GM18909 (cell line): ENCODE data around the gene KLK10.

ENCODE experiments used
- ATAC-seq: cut with Tn5 transposase; IDR thresholded peaks from one replicate; pipeline ENCODE4 v1.9.1; 2021; ENCODE audit warnings: mild to moderate bottlenecking; ENCODE audit not compliant: unreplicated experiment, poor library complexity

The KLK10 gene

DNA sequence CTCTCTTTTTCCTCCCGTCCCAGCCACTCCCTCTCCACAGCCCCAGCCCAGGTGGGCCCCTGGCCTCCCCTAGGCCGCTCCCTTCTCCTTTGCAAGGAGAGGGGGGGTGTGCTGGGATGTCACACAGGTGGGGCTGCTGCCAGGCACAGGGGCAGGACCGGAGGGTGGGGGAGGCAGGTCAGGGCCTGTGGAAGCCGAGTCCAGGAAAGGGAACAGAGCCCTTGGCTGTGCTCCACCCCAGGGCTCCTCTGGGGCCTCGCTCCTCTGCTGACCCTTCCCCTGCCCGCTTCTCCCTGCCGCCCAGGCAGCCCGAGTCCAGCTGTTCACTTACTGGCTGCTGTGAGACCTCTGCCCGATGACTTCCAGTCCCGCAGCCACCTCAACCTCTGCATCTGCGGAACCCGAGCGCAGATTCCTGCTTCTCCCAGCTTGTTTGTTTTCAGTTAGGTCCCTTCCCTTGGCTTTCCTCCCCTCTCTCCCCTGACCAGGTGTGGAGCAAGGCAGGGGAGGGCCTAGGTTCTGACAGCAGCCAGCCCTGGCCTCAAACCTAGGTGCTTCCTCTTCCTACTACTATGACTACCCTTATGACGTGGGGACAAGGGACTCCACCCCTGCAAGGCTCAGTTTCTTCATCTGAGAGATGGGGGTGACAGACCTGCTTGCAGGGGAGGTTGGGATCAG is 7.8 kb upstream of the KLK10 start:
- no peak for ATAC-seq

DNA sequence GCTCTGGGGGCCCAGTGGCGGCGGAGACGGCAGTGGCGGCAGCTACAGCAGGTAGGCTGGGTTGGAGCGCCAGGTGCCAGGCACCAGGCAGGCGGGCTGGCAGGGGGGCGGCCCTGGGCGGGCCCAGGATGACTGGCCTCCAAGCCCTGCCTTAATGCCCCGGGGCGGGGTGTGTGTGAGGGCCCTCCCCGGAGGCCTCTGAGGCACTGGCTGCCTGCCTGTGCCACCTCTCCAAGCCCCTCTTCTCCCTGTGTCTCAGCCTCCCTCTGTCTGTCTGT is 7.0 kb upstream of the KLK10 start, which contains the start of gene KLK11:
Gene KLK11, minus strand, starts transcription at position 63 of the 278 bp plus-strand sequence. CDS start 985 bp downstream, outside the sequence.
- ATAC-seq, result no peak

DNA sequence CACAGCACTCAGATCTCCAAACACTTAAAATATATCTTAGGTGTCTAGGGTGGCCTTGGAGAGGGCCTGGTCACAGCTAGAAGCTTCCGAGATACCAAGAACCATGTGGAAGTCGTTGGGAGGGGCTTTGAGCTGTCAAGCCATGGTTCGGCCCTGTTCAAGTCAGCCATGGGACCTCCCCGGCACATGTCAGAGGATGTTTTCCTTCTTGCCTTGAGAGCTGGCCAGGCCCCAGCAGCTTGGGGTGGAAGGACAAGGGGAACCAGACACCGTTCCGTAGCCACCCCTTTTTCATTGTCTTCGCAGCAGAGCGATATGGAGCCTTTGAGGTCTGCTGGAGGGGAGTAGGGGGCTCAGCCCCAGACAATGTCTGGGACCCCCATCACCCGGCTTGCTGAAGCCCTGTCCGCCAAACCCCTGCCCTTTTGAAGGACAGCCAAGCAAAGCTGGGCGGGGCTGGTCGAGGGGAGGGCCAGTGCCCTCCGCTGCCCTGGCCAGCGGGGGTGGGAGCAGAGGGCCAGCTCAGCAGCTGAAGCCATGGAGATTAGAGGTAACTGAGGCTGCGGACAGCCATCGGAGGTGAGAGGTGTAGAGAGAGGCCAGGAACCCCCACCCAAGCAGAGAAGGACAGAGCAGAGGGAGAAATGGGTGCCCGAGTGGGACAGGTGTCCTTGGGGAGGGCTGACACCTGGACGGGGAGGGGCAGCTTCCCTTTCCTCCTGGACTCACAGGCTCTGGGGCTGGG is 6.5 kb upstream of the KLK10 start:
- no peak for ATAC-seq

DNA sequence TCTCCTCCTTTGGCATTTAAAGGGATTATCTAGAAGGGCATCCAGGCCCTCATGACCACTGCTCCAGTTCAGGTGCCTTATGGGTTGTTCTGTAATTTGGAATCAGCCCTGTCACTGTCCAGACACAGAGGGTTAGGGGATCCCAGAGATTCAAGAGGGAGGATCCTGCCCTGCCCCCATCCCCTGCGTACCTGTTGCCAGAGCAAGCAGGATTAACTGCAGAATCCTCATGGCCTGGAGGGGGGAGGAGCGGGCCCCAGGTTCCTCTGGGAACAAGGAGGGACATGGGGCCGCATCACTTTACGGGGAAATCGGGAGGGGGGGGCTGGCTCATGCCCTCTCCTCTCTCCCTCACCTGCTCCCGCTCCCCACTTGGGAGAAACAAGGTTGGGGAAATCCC is 5.9 kb upstream of the KLK10 start:
- no peak for ATAC-seq

DNA sequence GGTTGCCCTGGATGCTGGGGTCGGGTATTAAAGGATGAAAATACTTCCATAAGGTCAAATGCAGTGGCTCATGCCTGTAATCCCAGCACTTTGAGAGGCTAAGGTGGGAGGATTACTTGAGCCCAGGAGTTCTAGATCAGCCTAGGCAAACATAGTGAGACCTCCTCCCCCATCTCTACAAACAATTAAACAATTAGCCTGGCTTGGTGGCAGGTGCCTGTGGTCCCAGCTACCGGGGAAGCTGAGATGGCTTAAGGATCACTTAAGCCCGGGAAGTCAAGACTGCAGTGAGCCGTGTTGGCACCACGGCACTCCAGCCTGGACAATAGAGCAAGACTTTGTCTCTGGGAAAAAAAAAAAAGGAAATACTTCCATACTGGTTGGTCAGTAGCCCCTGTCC is 5.4 kb upstream of the KLK10 start:
- ATAC-seq, result no peak

DNA sequence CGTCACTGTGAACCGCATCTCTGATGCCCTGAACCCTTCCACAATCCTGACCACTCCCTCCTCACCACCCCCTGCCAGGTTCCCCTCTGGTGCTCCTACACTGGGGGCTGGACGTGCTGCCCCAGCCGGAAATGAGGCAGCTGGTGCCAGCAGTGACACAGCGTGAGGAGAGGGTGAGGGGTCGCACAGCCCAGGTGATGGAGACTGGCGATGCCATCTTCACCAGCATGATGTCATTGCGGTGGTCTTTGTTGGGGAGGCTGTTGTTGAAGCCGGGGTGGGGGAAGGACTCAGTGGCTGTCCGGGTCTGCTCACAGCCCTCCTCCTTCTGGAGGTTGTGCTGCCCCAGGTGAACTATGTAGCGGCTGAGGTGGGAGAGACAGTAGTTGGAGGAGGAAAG is 4.4 kb upstream of the KLK10 start:
- ATAC-seq, result no peak

DNA sequence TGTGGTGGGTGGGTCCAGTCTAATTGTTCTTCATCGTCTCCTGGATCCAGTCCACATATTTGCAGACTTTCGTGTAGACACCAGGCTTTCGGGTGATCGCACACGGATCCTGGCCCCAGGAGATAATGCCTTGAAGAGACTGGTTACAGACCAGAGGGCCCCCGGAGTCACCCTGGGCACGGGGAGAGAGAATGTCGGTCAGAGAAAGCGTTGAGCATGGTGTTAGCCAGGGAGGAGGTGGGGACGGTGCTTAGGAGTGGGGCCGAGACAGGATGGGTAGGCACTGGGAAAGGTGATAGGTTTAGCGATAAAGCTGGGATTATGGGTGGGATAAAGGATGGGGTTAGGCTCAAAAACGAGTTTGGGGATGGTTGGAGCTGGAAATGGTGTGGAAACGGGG is 3.0 kb upstream of the KLK10 start:
- no peak for ATAC-seq

DNA sequence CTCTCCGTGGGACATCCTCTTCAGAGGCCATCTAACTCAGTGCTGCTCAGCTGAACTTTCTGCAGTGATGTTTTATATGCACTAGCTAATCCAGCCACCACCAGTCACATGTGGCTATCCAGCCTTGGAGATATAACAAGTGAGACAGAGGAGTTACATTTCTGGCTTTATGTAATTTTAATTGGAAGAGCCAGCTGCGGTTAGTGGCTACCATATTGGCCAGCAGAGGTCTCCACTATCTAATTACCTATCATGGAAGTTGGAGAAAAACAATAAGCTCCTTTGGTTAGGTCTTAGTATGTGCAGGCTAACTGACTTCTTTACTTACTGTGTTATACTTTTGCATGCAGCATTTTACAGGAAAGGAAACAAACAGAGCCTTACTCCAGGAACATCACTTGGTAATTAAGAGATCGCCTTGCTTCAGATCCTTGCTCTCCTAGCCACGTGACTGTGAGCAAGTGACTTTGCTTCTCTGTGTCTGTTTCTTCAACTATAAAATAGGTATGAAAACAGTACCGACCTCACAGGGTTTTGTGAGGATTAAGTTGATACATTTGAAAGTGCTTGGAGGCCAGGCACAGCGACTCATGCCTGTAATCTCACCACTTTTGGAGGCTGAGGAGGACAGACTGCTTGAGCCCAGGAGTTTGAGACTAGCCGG is 1.6 kb upstream of the KLK10 start:
- no peak for ATAC-seq

DNA sequence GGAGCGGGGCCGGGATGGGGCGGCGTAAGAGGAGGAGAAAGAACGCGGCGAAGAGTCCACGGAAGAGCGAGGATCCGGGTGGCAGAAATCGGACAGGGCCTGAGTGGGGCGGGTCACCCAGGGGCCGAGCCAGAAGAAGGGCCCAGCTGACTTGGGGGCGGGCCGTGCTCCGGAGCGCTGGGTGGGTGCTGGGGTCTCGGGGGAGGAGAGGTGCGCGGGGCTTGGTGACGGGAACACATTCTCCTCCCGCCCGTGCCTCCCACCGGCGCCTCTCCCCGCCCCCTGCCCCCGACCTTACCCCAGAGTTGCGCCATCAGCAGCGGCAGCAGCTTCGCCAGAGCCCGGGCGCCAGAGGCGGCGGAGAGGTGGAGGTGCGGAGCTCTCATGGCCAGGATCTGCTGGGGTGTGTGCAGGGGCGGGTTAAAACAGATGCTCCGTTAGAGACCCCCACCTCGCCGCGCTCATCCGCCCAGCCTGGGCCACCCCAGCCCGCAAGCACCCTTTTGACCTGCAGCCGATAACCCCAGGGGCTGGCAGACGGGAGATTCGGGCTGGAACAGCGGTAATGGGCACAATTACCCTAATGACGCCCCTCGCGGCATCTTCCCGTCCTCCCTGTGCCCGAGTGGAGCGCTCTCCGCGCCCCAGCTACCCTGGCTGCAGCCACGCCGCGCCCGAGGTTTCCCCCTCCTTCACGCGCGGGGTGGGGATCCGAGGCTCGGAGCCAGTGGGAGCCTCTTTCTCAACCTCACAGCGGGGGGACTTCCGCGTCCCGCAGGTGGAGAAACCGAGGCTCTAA is 565 bp downstream of the KLK10 start:
- no peak for ATAC-seq

DNA sequence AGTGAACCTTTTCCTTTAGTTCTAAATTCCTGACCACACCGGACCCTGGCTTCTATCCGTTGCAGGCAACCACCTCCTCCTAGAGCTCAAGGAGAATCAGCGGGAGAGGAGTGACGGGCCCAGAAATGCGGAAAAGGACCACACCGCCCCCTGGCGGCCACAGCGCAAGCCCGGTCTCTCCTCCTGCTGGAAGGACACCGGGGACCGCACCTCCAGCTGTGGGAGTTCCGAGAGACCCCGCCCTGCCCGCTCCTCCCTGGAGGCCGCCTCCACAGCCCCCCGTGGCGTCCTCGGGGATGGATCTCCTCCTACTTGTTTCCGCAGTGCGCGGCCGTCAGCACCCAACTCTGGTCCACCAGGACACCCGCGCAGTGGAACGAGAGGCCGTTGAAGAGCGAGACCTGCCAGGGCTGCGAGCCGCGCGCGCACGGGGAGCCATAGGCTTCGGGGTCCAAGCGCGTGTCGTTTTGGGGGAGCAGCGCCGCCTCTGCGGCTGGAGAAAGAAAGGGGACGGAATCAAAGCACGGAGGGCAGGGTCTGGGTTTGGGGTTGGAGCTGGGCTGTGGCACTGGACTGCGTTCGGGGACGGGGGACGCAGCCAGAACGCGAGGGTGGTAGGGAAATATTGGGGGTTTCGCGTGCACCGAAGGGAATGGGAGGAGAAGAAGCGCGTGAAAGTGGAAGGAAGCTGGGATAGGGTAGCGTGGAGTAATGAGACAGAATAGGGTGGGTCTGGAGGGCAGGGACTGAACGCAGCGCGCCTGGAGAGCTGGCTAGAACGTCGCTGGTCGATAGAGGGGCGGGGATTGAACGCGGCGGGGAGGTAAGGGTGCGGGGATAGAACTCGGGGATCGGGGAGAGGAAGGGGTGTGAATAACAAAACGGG is 2.5 kb downstream of the KLK10 start:
- ATAC-seq, result no peak

DNA sequence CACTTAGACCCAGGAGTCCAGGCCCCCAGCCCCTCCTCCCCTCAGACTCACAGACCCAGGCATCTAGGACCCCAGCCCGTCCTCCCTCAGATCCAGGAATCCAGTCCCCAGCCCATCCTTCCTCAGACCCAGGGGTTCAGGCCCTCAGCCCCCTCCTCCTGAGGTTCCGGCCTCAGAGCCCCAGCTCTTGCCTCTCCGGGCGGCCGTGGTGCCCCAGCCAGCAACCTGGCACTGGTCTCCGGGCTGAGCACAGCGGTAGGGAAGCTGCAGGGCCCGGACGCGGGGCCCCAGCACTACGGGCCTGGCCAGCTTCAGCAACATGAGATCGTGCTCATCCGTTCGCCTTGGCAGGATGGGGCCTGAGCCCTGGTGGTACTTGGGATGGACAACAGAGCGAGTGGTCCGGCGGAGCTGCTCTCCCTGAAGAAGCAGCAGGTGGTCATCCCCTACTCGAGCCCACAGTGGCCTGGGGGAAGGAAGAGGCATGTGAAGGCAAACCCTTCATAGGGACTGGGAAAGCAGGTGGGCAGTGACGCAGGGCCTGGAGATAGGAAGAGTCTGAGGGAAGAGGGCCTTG is 3.7 kb downstream of the KLK10 start:
- ATAC-seq, result no peak

DNA sequence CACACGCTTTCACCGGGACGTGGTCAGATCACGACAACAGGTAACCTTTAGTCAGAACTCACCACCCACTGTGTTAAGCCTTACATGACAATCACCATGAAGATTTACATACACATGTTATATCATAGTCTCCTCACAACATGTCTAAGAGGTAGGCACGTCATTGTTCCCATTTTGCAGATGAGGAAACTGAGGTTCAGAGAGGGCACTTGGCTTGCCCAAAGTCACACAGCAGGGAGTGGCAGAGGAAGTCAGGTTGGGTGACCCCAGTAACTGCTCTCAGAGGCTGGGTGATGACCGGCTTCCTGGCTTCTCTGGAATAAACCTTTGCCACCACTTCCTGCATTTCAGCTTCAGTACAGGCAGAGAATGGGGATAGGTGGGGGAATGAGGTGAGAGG is 5.3 kb downstream of the KLK10 start:
- no peak for ATAC-seq

DNA sequence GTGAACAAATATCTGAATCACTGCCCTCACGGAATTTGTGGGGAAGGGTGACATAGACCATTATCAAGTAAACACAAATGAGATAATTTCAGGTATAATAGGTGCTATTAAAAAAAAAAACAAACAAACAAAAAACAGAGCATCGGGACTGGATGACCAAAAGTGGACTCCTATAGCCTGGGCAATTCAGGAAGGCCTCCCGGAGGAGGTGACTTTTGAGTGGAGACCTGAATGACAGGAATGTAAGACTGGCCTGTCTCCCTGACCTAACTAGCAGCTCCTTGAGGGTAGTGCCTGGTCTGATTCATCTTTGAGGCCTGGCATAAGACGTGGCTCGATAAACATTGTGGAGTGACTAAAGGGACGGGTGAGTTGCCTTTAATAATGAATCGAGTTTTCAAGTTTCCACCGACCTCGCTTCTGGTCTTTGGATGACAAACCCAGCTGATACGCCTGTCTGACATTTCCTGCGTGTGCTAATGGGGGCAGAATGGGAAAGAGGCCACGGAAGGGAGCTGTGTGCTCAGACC is 6.8 kb downstream of the KLK10 start:
- no peak for ATAC-seq

DNA sequence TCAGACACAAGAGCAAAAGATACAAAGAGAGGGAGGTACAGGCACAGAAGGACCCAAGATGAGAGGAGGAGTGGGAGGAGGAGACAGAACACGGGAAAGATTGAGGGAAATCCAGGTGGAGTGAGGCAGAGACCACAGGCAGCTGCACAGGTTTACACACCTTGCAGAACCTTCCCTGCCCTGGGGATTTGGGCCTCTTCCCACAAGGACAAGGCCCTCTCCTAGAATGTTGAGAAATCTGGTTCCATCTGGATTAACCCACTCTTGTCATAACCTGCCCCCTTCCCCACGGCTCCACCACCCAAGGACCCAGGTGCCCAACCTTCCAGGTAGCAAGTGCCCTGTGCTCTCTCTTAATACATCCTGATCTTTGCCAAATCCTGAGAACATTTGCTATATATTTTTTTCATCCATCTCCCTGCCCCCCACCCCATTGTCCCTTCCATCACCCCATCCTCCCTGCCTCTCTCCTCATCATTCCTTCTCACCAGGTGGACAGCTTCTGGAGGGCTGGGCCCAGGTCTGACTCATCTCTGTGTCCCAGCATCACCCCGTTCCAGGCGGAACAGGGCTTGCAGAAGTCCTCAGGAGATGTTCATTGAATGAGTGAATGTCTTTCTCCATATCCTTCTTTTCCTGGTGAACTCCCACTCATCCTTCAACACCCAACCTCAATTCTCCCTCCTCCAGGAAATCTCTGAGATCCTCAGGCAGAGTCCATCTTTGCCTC is 9.3 kb downstream of the KLK10 start:
- no peak for ATAC-seq

DNA sequence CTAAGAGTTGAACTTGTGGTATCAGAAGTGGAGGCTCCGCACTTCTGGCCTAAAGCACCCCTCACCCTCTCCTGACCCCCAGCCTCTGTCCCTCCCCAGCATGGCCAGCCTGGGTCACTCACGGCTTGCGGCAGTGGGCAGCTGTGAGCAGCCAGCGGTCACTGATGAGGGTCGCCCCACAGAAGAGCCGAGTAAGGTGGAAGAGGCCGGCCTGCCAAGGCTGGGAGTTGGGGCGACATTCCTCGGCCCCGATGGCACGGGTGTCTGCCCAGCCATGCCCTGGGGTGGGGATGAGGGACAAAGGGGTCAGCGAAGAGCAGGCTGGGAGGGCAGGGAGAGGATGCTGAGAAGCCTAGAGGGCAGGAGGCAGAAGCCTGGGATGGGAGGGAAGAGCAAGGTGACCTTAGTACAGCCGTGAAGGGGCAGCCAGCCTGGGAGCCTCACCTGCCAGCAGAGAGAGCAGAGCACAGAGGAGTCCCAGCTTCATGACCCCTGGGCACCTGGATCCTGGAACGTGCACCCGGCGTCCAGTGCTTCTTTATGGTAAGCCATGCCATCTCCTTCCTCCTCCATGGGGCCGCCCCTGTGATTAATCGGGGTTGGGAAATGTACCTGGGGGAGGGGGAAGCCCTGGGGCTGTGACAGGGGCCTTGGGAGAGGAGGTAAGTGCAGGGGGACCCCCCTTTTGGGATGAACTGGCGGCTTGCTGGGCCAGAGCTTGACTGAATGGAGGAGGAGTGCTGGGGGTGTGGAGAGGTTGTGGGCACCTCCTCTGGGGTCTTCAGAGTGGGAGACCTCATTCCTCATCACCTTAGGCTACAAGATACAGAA is 10.2 kb downstream of the KLK10 start:
- no peak for ATAC-seq

DNA sequence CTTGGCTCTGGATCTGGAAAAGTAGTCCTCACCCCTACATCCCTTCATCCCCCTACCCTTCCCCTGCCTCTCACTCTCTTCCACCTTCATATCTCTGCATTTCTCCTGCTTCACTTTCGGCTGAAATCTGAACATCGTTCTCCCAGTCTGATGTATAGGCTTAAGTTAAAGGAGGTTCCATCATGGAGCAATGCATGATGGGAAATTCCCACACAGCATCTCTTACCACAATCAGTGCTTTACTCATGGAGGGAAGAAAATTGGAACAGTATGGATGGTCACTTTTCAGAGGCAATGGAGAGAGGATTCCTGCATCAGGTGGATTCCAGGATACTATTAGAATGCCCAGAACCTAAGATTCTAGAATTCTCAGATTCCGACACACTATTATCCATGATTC is 12.0 kb downstream of the KLK10 start:
- ATAC-seq, result no peak

DNA sequence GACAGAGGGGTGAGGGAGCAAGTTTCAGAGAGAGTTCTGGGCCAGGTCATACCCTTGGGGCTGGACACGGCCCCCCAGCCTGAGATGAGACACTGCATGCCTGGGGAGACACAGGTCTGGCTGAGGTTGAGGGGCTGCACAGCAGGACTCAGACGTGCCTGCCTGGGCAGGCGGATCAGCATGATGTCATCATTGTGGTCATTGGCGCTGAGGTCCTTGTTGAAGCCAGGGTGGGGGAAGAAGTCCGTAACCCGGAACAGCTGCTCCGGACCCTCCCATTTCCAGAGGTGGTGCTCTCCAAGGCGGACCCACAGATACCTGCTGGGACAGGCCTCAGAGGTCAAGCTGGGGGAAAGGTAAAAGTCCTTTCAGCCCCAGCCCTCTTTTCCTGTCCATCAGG is 13.1 kb downstream of the KLK10 start:
- ATAC-seq, result no peak

DNA sequence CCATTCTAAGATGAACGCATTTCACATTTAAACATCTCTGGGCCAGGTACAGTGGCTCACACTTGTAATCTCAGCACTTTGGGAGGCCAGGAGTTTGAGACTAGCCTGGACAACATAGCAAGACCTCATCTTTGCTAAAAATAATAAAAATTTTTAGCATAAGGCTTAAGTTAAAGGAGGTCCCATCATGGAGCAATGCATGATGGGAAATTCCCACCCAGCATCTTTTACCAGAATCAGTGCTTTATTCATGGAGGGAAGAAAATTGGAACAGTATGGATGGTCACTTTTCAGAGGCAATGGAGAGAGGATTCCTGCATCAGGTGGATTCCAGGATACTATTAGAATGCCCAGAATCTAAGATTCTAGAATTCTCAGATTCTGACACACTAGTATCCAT is 14.3 kb downstream of the KLK10 start:
- ATAC-seq, result no peak
